ENCODE data around the gene MAN1B1. TPM values are rescaled to one million over a fixed set of nuclear protein-coding genes. Genes with fewer than 3 reads are reported as not detected.

Gene MAN1B1
- total RNA-seq, 1 donor, result 70.8 TPM

DNA sequence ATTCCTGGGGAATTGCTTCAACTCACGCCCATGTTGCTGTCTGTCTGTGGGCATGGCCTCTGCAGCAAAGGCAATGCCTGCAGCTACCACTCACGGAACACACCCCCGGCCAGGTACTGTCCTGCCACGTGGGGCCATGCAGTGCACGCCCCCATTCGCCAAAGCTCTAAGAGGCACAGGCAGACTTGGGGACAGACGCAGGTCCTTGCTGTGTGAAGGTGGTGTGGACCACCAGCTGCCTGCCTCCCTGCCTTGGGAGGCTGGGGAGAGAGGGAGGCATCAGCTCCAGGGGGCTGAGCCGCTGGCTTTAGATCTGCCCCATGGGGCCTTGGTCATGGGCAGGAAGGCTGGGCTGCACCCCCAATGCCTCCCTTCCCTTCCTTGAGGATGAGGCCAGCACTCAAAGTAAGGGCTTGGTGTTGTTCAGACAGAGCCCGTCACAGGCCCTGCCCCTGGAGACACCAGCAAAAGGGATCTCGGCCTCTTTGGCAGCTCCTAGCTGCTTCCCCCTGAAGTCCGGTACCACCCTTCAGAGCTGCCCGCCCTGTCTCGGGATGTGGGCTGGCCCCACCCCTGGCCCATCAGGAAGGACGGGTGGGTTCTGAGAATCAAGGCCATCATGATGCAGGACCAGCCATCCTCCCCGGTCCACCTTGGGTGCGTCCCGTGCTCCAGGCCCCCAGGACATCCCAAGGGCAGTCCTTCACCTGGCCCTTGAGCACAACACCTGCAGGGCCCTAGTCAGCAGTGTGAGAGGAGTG, 54.4 kb downstream of the MAN1B1 start:
- no peak for DNase-seq (ENCODE audit: low read depth in 2 of 3, low spot score in 2 of 3)

DNA sequence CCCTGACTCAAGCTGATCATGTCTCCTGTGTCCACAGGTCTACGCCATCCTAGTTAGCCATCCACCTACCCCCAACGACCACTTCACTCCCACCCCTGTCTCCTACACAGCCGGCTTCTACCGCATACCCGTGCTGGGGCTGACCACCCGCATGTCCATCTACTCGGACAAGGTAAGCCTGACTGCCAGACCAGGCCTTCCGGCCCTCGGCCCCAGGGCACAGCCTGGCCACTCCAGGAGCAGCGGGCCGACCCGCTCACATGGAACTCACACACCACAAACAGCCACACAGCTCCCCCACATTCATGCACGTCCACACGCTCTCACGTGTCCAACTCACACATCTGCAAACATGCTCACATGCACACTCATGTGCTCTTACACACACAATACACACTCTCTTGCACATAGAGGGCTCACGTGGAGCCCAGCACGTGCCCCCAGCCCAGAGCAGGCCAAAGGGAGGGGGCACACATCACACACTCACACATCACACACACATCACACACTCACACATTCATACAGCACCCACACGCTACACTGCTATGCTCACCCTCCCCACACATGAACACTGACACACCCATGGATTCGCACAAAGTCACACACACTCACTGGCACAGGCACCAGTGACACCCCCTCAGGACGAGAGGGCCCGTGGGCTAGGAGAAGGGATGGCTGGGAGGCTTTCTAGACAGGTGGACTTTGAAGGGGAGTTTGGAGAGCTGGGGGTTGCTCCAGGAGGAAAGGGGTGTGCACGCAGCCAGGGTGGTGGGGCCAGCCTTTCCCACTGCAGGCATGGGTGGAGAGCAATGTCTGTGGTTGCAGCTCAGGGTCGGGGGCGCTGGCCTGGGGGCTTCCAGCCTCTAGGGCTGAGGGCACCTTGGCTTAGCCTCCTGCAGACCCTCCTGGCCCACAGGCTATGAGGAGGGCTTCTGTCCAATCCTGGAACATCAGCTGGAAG, 55.5 kb downstream of the MAN1B1 start:
- DNase-seq (ENCODE audit: low read depth in 2 of 3, low spot score in 2 of 3), result no peak

- DNase-seq (ENCODE audit: low read depth in 2 of 3, low spot score in 2 of 3), result no peak
Measured at GRCh38 chr9:137143459-137143858, 56.7 kb downstream of the MAN1B1 start.

DNA sequence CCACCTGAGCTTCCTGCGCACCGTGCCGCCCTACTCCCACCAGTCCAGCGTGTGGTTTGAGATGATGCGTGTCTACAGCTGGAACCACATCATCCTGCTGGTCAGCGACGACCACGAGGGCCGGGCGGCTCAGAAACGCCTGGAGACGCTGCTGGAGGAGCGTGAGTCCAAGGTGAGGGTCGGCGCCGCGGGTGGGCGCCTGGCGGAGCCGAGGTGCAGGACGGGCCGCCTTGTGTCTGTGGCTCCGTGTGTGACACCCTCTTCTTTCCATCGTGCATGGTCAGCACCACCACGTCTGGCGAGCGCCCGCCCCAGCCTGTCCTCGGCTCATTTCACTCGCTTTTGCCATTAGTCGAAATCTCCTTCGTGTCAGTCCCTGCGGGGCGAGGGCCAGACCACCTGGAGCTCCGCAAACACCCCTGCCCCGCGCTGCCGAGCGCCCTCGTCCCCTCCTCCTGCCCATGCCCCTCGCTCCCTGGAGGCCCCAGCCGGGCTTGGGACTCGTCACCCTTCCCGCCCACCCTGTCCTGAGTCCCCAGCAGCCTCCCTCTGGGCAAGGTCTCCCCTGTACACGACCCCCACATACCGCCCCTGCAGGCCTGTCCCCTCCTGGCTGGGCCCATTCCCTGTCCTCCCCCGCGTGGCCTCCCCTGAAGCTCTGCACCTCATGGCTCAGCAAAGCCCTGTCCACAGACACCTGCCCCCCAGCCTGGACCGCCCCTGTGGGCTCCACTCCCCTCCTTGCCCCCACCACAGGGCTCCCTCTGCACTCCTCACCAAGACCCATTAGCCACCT, 59.1 kb downstream of the MAN1B1 start:
- no peak for DNase-seq (ENCODE audit: low read depth in 2 of 3, low spot score in 2 of 3)

DNA sequence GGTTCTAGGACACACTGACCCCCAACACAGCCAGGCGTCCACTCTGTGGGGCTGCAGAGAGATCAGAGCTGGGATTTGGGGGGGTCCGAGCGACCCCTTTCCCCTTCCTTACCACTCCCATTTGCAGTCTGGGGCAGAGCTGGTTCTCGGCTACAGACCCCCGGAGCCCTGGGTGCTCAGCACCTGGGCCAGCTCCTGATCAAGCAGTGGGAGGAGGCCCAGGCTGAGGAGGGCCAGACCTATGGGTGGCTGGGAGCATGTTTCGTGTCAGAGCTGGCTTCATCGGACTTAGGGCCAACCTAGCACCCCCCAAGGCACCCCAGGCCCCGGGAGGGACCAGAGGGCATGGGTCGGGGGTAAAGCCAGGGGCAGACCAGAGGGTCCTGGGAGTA, 59.7 kb downstream of the MAN1B1 start:
- DNase-seq (ENCODE audit: low read depth in 2 of 3, low spot score in 2 of 3), result no peak

- no peak for DNase-seq (ENCODE audit: low read depth in 2 of 3, low spot score in 2 of 3)
Measured at GRCh38 chr9:137147091-137147792, 60.5 kb downstream of the MAN1B1 start.

GRCh38 chr9:137147793-137148160, 61.0 kb downstream of the MAN1B1 start:
- no peak for DNase-seq (ENCODE audit: low read depth in 2 of 3, low spot score in 2 of 3)

DNA sequence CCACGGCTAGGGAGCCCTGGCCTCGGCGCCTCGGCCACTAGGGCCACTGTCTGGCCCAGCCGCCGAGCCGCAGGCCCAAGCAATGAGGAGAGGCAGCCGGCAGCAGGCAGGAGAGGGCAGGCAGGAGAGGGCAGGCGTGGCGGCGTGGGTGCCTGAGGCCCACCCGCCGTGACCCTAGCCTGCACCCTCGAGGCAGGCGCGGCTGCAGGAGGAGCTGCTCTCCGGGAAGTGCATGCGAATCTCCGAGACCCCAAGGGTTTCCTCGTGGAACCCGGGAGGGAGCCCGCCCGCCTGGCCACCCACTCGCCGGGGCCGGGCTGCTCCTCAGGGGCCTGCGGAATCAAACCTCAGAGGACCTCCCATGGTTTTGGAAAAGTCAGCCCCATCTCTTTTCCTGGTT, 61.5 kb downstream of the MAN1B1 start:
- DNase-seq (ENCODE audit: low read depth in 2 of 3, low spot score in 2 of 3), result no peak

DNA sequence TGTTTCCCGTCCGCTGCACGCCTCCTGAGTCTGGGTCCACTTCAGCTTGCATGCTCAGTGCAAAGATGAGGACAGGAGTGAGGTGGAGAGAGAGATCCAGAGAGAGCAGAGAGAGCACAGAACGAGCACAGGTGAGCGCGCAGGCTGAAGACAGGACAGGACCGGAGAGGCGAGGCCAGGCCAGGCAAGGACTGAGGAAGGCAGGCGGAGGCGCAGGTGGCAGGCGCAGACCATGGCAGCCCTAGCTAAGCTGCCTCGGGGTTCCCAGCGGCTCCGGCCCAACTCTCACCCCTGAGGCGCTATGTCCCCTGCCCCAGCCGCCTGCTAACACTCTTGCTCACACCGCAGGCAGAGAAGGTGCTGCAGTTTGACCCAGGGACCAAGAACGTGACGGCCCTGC, 61.9 kb downstream of the MAN1B1 start:
- DNase-seq (ENCODE audit: low read depth in 2 of 3, low spot score in 2 of 3), result no peak

GRCh38 chr9:137149363-137149762, 62.6 kb downstream of the MAN1B1 start:
- DNase-seq (ENCODE audit: low read depth in 2 of 3, low spot score in 2 of 3), result no peak

- DNase-seq (ENCODE audit: low read depth in 2 of 3, low spot score in 2 of 3), result no peak
Measured at GRCh38 chr9:137149942-137150616, 63.3 kb downstream of the MAN1B1 start.

GRCh38 chr9:137150617-137151457, 64.1 kb downstream of the MAN1B1 start:
- DNase-seq (ENCODE audit: low read depth in 2 of 3, low spot score in 2 of 3), result peak in 2 of 3 donors; percentile 45 to 70

DNA sequence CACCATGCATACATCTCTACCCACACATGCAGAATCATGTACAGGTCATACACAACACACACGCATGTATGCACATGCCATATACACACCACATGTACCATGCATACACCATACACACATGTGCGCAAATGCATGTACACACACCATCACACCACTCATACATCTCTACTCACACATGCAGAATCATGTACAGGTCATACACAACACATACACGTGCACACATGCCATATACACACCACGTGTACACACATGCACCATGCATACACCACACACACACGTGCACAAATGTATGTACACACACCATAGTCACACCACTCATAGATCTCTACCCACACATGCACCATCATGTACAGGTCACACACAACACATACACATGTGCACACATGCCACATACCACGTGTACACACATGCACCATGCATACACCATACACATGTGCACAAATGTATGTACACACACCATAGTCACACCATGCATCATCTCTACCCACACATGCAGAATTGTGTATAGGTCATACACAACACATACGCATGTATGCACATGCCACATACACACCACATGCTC, 66.1 kb downstream of the MAN1B1 start:
- DNase-seq (ENCODE audit: low read depth in 2 of 3, low spot score in 2 of 3), result no peak

- DNase-seq (ENCODE audit: low read depth in 2 of 3, low spot score in 2 of 3), result peak; percentile 22 to 67 (median 48)
Measured at GRCh38 chr9:137156567-137157375, 70.0 kb downstream of the MAN1B1 start.

DNA sequence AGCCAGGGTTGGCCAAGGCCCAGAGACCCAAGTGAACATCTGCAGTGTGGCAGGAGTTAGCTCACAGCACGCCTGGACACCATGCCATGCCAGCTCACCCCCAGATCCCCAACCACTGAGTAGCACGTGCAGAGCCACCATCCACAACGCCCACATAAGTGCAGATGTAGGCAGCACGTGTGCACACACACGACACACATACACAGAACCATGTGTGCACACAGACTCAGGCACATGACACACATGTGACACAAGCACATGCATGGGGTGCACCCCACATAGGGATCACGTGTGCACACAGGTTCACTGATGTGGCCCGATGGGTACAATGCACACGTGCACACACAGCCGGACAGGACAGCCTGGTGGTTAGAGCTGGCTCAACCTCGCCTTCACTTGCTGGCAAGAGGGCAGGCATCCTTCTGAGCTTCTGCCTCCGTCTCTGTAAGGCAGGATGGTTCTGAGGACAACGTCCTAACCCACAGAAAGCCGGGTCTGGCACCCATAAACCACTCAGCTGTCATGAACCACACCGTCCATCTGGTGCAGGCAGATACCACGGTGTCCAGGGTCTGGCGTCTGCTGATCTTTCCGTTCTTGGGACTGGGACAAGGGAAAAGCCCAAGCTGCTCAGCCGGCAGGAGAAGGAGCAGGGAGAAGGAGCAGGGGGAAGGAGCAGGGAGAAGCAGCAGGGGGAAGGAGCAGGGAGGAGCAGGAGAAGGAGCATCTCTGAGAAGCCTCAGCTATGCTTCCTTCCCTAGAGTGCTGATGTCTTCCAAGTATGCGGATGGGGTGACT, 71.0 kb downstream of the MAN1B1 start:
- no peak for DNase-seq (ENCODE audit: low read depth in 2 of 3, low spot score in 2 of 3)

DNA sequence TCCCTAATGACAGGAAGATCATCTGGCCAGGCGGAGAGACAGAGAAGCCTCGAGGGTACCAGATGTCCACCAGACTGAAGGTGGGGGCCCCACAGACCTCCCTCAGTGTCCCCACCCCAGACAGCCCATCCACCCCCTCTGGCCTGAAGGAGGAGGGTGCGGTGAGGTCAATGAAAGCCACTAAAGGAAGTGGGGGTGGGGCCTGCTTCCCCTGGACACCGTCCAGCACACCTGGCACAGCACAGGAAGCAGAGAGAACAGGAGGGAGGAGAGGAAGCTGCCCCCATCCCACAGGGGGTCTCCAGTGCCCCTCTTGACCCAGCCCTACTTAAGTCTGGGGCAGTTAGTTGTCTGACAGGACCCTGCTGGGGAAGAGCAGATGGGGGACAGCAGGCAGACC, 71.8 kb downstream of the MAN1B1 start:
- no peak for DNase-seq (ENCODE audit: low read depth in 2 of 3, low spot score in 2 of 3)
